ENCODE results near the gene KCNG1.

GRCh38 chr20:51067792-51068191, 44.9 kb upstream of the KCNG1 start:
- no peak for TF ChIP-seq POLR2A (IDR thresholded peaks at IDR 0.05)
- TF ChIP-seq CTCF (IDR thresholded peaks at IDR 0.05): no peak
